OCI-M1 (cell line): ENCODE results near the gene SMYD5.
"Not testable (repeated sequence)": the region's sequence is repeated elsewhere in the genome, so short reads cannot be mapped to it uniquely, and the experiment has no call there.

Source experiments
- DNase-seq: peaks from one replicate; lab custom pipeline; 2025; lab: John Stamatoyannopoulos, UW

Gene SMYD5

GRCh38 chr2:73214120-73215035 lies at the start of gene SMYD5:
Gene SMYD5 (plus strand): TSS chr2:73214245. CDS start chr2:73214267, 22 bp downstream.
- peak; percentile 87 for DNase-seq

GRCh38 chr2:73165978-73166377 lies 48.1 kb upstream of the SMYD5 start:
- not testable (repeated sequence) for DNase-seq

GRCh38 chr2:73166813-73167212 lies 47.2 kb upstream of the SMYD5 start:
- not testable (repeated sequence) for DNase-seq

- DNase-seq: not testable (repeated sequence)
These were observed 45.7 kb upstream of the SMYD5 start for GRCh38 chr2:73168348-73168747.

- DNase-seq: not testable (repeated sequence)
These were observed 43.7 kb upstream of the SMYD5 start for GRCh38 chr2:73170341-73170740.

- DNase-seq: no peak
These were observed 41.1 kb upstream of the SMYD5 start for GRCh38 chr2:73172963-73173362.

- no peak for DNase-seq
These were observed 40.3 kb upstream of the SMYD5 start for GRCh38 chr2:73173781-73174180.

- DNase-seq: no peak
These were observed 39.8 kb upstream of the SMYD5 start for GRCh38 chr2:73174244-73174643.

GRCh38 chr2:73174941-73175662 lies 38.9 kb upstream of the SMYD5 start:
- no peak for DNase-seq

- peak; percentile 77 for DNase-seq
These were observed 38.3 kb upstream of the SMYD5 start for GRCh38 chr2:73175663-73176204.

- peak; percentile 77 for DNase-seq
These were observed 37.7 kb upstream of the SMYD5 start for GRCh38 chr2:73176205-73176880.

- peak; percentile 88 for DNase-seq
These were observed 37.0 kb upstream of the SMYD5 start for GRCh38 chr2:73176881-73177644.

- DNase-seq: no peak
These were observed 36.3 kb upstream of the SMYD5 start for GRCh38 chr2:73177645-73178255.

- DNase-seq: no peak
These were observed 28.1 kb upstream of the SMYD5 start for GRCh38 chr2:73185965-73186364.

- peak; percentile 2 for DNase-seq
These were observed 26.5 kb upstream of the SMYD5 start for GRCh38 chr2:73187549-73187948.

GRCh38 chr2:73197579-73197978 lies 16.5 kb upstream of the SMYD5 start:
- no peak for DNase-seq

- not testable (repeated sequence) for DNase-seq
These were observed 13.8 kb upstream of the SMYD5 start for GRCh38 chr2:73200281-73200680.

- no peak for DNase-seq
These were observed 11.6 kb upstream of the SMYD5 start, which contains the start of gene NOTO for GRCh38 chr2:73202156-73203054. Gene NOTO (plus strand): TSS chr2:73202574. CDS start chr2:73202667, 93 bp downstream.

GRCh38 chr2:73203055-73203681 lies 10.9 kb upstream of the SMYD5 start:
- no peak for DNase-seq
